ENCODE measurements around the gene APOO. TPM values are rescaled to one million over a fixed set of nuclear protein-coding genes. Genes with fewer than 3 reads are reported as not detected.

The APOO gene
- total and polyA plus RNA-seq, 9 donors, result 6.0 to 39.5 (median 13.3) TPM

- Histone ChIP-seq H3K36me3 (no peaks in the 10 kb centered on the region), H3K27ac (no peak overlapping the region), H3K4me1 (ENCODE audit: insufficient read depth) (no peaks in the 10 kb centered on the region), H3K9me3 (no peaks in the 10 kb centered on the region), H3K4me3 (no peak overlapping the region), H3K27me3 (no peaks in the 10 kb centered on the region)
- TF ChIP-seq EP300 (IDR thresholded peaks at IDR 0.05) (no peak), POLR2A (IDR thresholded peaks at IDR 0.05) (no peak), CTCF (IDR thresholded peaks at IDR 0.05) (no peak)
- DNase-seq, result no peak
- WGBS, 3 donors, result 65 to 71% (median 70%) methylated on average over 3 of the region's 3 CpGs
- intact Hi-C loops (cut with DNase I), result no loop called here
These were observed 44.7 kb upstream of the APOO start for GRCh38 chrX:23952391-23952790.

- H3K4me3 ChIP-seq, result no peak overlapping the region
- intact Hi-C loops (cut with DNase I), result no loop called here
- TF ChIP-seq POLR2A (IDR thresholded peaks at IDR 0.05) (no peak), EP300 (IDR thresholded peaks at IDR 0.05) (no peak), CTCF (IDR thresholded peaks at IDR 0.05) (no peak)
- DNase-seq, result no peak
- H3K27me3 ChIP-seq, result no peaks in the 10 kb centered on the region
- WGBS, 3 donors, result 73 to 87% (median 82%) methylated on average over 1 of the region's 1 CpG
- H3K36me3 ChIP-seq, result no peaks in the 10 kb centered on the region
- no peaks in the 10 kb centered on the region for H3K9me3 ChIP-seq
- H3K4me1 ChIP-seq (ENCODE audit: insufficient read depth), result no peaks in the 10 kb centered on the region
- no peak overlapping the region for H3K27ac ChIP-seq
These were observed 37.5 kb upstream of the APOO start for GRCh38 chrX:23945206-23945605.

GRCh38 chrX:23944234-23944633 lies 36.5 kb upstream of the APOO start:
- no peak for DNase-seq
- 15 to 31% (median 26%) methylated on average over 1 of the region's 1 CpG for WGBS, 3 donors

GRCh38 chrX:23939203-23939602 lies 31.5 kb upstream of the APOO start:
- Histone ChIP-seq H3K4me3 (no peak overlapping the region), H3K4me1 (ENCODE audit: insufficient read depth) (no peaks in the 10 kb centered on the region), H3K27ac (no peak overlapping the region), H3K9me3 (no peaks in the 10 kb centered on the region), H3K27me3 (no peaks in the 10 kb centered on the region), H3K36me3 (no peaks in the 10 kb centered on the region)
- intact Hi-C loops (cut with DNase I), result no loop called here
- 24 to 37% (median 30%) methylated on average over 1 of the region's 1 CpG for WGBS, 3 donors
- DNase-seq, result no peak
- TF ChIP-seq CTCF (IDR thresholded peaks at IDR 0.05) (no peak), POLR2A (IDR thresholded peaks at IDR 0.05) (no peak), EP300 (IDR thresholded peaks at IDR 0.05) (no peak)

More at GRCh38 chrX:23944234-23944633, 36.5 kb upstream of the APOO start:
- no peaks in the 10 kb centered on the region for H3K36me3 ChIP-seq
- H3K27ac ChIP-seq, result no peak overlapping the region
- H3K4me1 ChIP-seq (ENCODE audit: insufficient read depth), result no peaks in the 10 kb centered on the region
- intact Hi-C loops (cut with DNase I), result no loop called here
- no peak overlapping the region for H3K4me3 ChIP-seq
- TF ChIP-seq EP300 (IDR thresholded peaks at IDR 0.05), result no peak
- TF ChIP-seq POLR2A (IDR thresholded peaks at IDR 0.05), result no peak
- no peak for TF ChIP-seq CTCF (IDR thresholded peaks at IDR 0.05)
- H3K27me3 ChIP-seq, result no peaks in the 10 kb centered on the region
- no peaks in the 10 kb centered on the region for H3K9me3 ChIP-seq
